Measurements from ENCODE around the gene CCL19.
A peak's percentile ranks its signal among the peaks of the same experiment; 100 is the strongest.

CCL19 gene

GRCh38 chr9:34710023-34710422 lies 18.9 kb upstream of the CCL19 start, which contains the start of gene CCL21:
Gene CCL21, minus strand, starts transcription at chr9:34710136. Its CDS starts 70 bp downstream, at chr9:34710066.
- H3K4me1 Mint-ChIP-seq (ENCODE audit: low read depth): no peaks in the 10 kb centered on the region
- H3K4me3 Mint-ChIP-seq: no peak within 1 kb of the TSS
- H3K27me3 Mint-ChIP-seq: peaks cover 12% of the 10 kb centered on the region
- no peak for DNase-seq
- no peak within 1 kb of the TSS for H3K27ac Mint-ChIP-seq
- H3K9me3 Mint-ChIP-seq: no peaks in the 10 kb centered on the region
- no peaks in the 10 kb centered on the region for H3K36me3 Mint-ChIP-seq (ENCODE audit: low read depth)

GRCh38 chr9:34709196-34709978 lies 18.3 kb upstream of the CCL19 start:
- no peaks in the 10 kb centered on the region for H3K4me1 Mint-ChIP-seq (ENCODE audit: low read depth)
- no peak overlapping the region for H3K27ac Mint-ChIP-seq
- DNase-seq: no peak
- H3K9me3 Mint-ChIP-seq: no peaks in the 10 kb centered on the region
- peaks cover 6% of the 10 kb centered on the region for H3K27me3 Mint-ChIP-seq
- H3K36me3 Mint-ChIP-seq (ENCODE audit: low read depth): no peaks in the 10 kb centered on the region
- H3K4me3 Mint-ChIP-seq: no peak overlapping the region

- DNase-seq: no peak
- no peaks in the 10 kb centered on the region for H3K27me3 Mint-ChIP-seq
- H3K36me3 Mint-ChIP-seq (ENCODE audit: low read depth): no peaks in the 10 kb centered on the region
- no peak overlapping the region for H3K27ac Mint-ChIP-seq
- no peaks in the 10 kb centered on the region for H3K9me3 Mint-ChIP-seq
- no peak overlapping the region for H3K4me3 Mint-ChIP-seq
- peaks cover under 1% of the 10 kb centered on the region for H3K4me1 Mint-ChIP-seq (ENCODE audit: low read depth)
Measured at GRCh38 chr9:34707130-34707529, 16.1 kb upstream of the CCL19 start.

- Mint-ChIP-seq H3K4me3 (peak overlapping the region; percentile 76), H3K4me1 (ENCODE audit: low read depth) (peaks cover 8% of the 10 kb centered on the region), H3K27ac (peak overlapping the region; percentile 26), H3K36me3 (ENCODE audit: low read depth) (no peaks in the 10 kb centered on the region), H3K27me3 (peaks cover 5% of the 10 kb centered on the region), H3K9me3 (no peaks in the 10 kb centered on the region)
- DNase-seq: peak; percentile 88
Measured at GRCh38 chr9:34701769-34702736, 11.0 kb upstream of the CCL19 start.

- Mint-ChIP-seq H3K36me3 (ENCODE audit: low read depth) (no peaks in the 10 kb centered on the region), H3K27ac (no peak overlapping the region), H3K4me3 (peak overlapping the region; percentile 76), H3K9me3 (no peaks in the 10 kb centered on the region), H3K27me3 (peaks cover 5% of the 10 kb centered on the region), H3K4me1 (ENCODE audit: low read depth) (peaks cover 8% of the 10 kb centered on the region)
- DNase-seq: peak; percentile 89
Measured at GRCh38 chr9:34701023-34701768, 10.1 kb upstream of the CCL19 start.

- DNase-seq: no peak
- no peaks in the 10 kb centered on the region for H3K4me1 Mint-ChIP-seq (ENCODE audit: low read depth)
- H3K27me3 Mint-ChIP-seq: no peaks in the 10 kb centered on the region
- no peaks in the 10 kb centered on the region for H3K36me3 Mint-ChIP-seq (ENCODE audit: low read depth)
- H3K27ac Mint-ChIP-seq: no peak overlapping the region
- no peak overlapping the region for H3K4me3 Mint-ChIP-seq
- no peaks in the 10 kb centered on the region for H3K9me3 Mint-ChIP-seq
Measured at GRCh38 chr9:34694811-34695210, 3.7 kb upstream of the CCL19 start.

- Mint-ChIP-seq H3K4me3 (no peak overlapping the region), H3K27me3 (no peaks in the 10 kb centered on the region), H3K4me1 (ENCODE audit: low read depth) (no peaks in the 10 kb centered on the region), H3K36me3 (ENCODE audit: low read depth) (no peaks in the 10 kb centered on the region), H3K27ac (no peak overlapping the region), H3K9me3 (no peaks in the 10 kb centered on the region)
- DNase-seq: no peak
Measured at GRCh38 chr9:34693560-34693959, 2.5 kb upstream of the CCL19 start.

GRCh38 chr9:34691936-34692315 lies 850 bp upstream of the CCL19 start:
- no peak overlapping the region for H3K27ac Mint-ChIP-seq
- H3K4me3 Mint-ChIP-seq: no peak overlapping the region
- H3K9me3 Mint-ChIP-seq: no peaks in the 10 kb centered on the region
- no peak for DNase-seq
- no peaks in the 10 kb centered on the region for H3K36me3 Mint-ChIP-seq (ENCODE audit: low read depth)
- no peaks in the 10 kb centered on the region for H3K27me3 Mint-ChIP-seq
- no peaks in the 10 kb centered on the region for H3K4me1 Mint-ChIP-seq (ENCODE audit: low read depth)

GRCh38 chr9:34689512-34689911 lies 1.6 kb downstream of the CCL19 start:
- DNase-seq: no peak
- H3K9me3 Mint-ChIP-seq: no peaks in the 10 kb centered on the region
- no peaks in the 10 kb centered on the region for H3K36me3 Mint-ChIP-seq (ENCODE audit: low read depth)
- no peaks in the 10 kb centered on the region for H3K27me3 Mint-ChIP-seq
- H3K4me1 Mint-ChIP-seq (ENCODE audit: low read depth): peaks cover 2% of the 10 kb centered on the region
- H3K27ac Mint-ChIP-seq: no peak overlapping the region
- no peak overlapping the region for H3K4me3 Mint-ChIP-seq

GRCh38 chr9:34689116-34689470 lies 2.0 kb downstream of the CCL19 start:
- Mint-ChIP-seq H3K36me3 (ENCODE audit: low read depth) (no peaks in the 10 kb centered on the region), H3K27me3 (no peaks in the 10 kb centered on the region), H3K4me1 (ENCODE audit: low read depth) (peaks cover 6% of the 10 kb centered on the region), H3K27ac (no peak overlapping the region), H3K9me3 (no peaks in the 10 kb centered on the region), H3K4me3 (no peak overlapping the region)
- no peak for DNase-seq

- H3K27ac Mint-ChIP-seq: no peak overlapping the region
- DNase-seq: no peak
- peaks cover 9% of the 10 kb centered on the region for H3K4me1 Mint-ChIP-seq (ENCODE audit: low read depth)
- H3K9me3 Mint-ChIP-seq: no peaks in the 10 kb centered on the region
- no peaks in the 10 kb centered on the region for H3K27me3 Mint-ChIP-seq
- H3K36me3 Mint-ChIP-seq (ENCODE audit: low read depth): no peaks in the 10 kb centered on the region
- no peak overlapping the region for H3K4me3 Mint-ChIP-seq
Measured at GRCh38 chr9:34688329-34689115, 2.6 kb downstream of the CCL19 start.

GRCh38 chr9:34687276-34688030 lies 3.6 kb downstream of the CCL19 start:
- Mint-ChIP-seq H3K36me3 (ENCODE audit: low read depth) (no peaks in the 10 kb centered on the region), H3K27me3 (no peaks in the 10 kb centered on the region), H3K4me1 (ENCODE audit: low read depth) (peaks cover 9% of the 10 kb centered on the region), H3K27ac (no peak overlapping the region), H3K4me3 (no peak overlapping the region), H3K9me3 (no peaks in the 10 kb centered on the region)
- DNase-seq: no peak

- Mint-ChIP-seq H3K4me1 (ENCODE audit: low read depth) (peaks cover 9% of the 10 kb centered on the region), H3K4me3 (no peak overlapping the region), H3K36me3 (ENCODE audit: low read depth) (no peaks in the 10 kb centered on the region), H3K27me3 (no peaks in the 10 kb centered on the region), H3K27ac (no peak overlapping the region), H3K9me3 (no peaks in the 10 kb centered on the region)
- DNase-seq: no peak
Measured at GRCh38 chr9:34686732-34687131, 4.3 kb downstream of the CCL19 start.

Data from activated T-cell treated with anti-CD3 and anti-CD28 coated beads, Interleukin-2, amount 50 U/mL, for 24 hours (primary cell).